OCI-LY7 (cell line): ENCODE results near the gene PIGM.

ENCODE experiments used
- CTCF ChIP-seq: fragments of 200-600 bp; sonication (generic); conservative IDR thresholded peaks from 2 replicates; pipeline ENCODE4 v1.5.1; 2014; ENCODE audit warnings: mild to moderate bottlenecking, antibody characterized with exemption, low read length, moderate library complexity, mixed read lengths
- EZH2phosphoT487 ChIP-seq: fragments of 200-600 bp; sonication (generic); IDR thresholded peaks from 2 replicates; pipeline ENCODE4 v1.6.1; 2018; ENCODE audit warnings: low read depth, borderline replicate concordance, mild to moderate bottlenecking, mixed run types, antibody characterized with exemption, low read length, moderate library complexity, mixed read lengths

GRCh38 chr1:160056648-160057169 lies 24.9 kb upstream of the PIGM start:
- TF ChIP-seq CTCF (no peak), EZH2phosphoT487 (no peak)
